Measurements from ENCODE around the gene DDRGK1. TPM values are rescaled to one million over a fixed set of nuclear protein-coding genes. Genes with fewer than 3 reads are reported as not detected.
A peak's percentile ranks its signal among the peaks of the same experiment; 100 is the strongest.

Gene DDRGK1
- polyA plus RNA-seq, 3 donors: 39.9 to 42.7 (median 42.6) TPM

DNA sequence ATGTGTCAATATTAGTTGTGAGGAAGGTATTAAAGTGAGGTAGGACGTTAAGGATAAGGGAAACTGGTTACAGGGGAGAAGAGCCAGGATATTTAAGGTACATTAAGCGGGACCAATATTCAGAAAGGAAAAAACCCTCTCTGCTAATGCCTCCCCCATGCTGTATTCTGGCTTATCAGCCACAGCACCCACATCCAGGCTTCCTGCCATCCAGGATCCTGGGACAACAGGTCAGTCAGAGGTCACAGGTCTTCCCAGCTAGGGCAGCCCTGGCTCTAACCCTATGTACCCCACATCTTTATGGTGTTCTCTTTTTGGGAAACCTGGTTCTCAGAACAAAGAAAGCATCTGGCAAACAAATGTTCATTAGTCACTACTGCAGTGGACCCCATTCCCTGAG is 5.3 kb downstream of the DDRGK1 start:
- WGBS (ENCODE audit: insufficient coverage): no CpG with 5 or more reads among the region's 2 CpGs
- intact Hi-C loops (cut with micrococcal nuclease): no loop called here
- H3K27ac Mint-ChIP-seq: no peak overlapping the region

GRCh38 chr20:3195590-3196237 is 8.8 kb downstream of the DDRGK1 start:
- intact Hi-C loops (cut with micrococcal nuclease): no loop called here
- H4K20me1 ChIP-seq (ENCODE audit: insufficient read depth, low read length): no peaks in the 10 kb centered on the region
- H3K9me3 ChIP-seq (replicated peaks in 1 of 2; ENCODE audit: control insufficient read depth in 1 of 2, insufficient read depth in 1 of 2, low read length in 2 of 2): no peaks in the 10 kb centered on the region
- DNase-seq: no peak
- H3K4me3 ChIP-seq (replicated peaks in 1 of 3; ENCODE audit: low read depth in 2 of 3, low read length in 3 of 3): no peak overlapping the region
- H3K27ac ChIP-seq (ENCODE audit: low read depth in 1 of 2, low read length in 2 of 2): no peak overlapping the region
- no peak overlapping the region for H3K9ac ChIP-seq (ENCODE audit: insufficient read depth, low read length, poor library complexity, severe bottlenecking)
- WGBS (ENCODE audit: insufficient coverage): 96% methylated on average over 7 of the region's 7 CpGs
- no peaks in the 10 kb centered on the region for H3K79me2 ChIP-seq (ENCODE audit: insufficient read depth, low read length)
- H3K4me2 ChIP-seq (replicated peaks; ENCODE audit: extremely low read depth, low read length, poor library complexity, severe bottlenecking): no peak overlapping the region
- Mint-ChIP-seq H3K36me3 (peaks cover 81 to 100% of the 10 kb centered on the region in 2 donors), H3K27ac (peak overlapping the region in 1 of 7 donors; percentile 51), H3K27me3 (ENCODE audit: low read depth in 3 of 3) (no peaks in the 10 kb centered on the region), H3K4me1 (no peaks in the 10 kb centered on the region), H3K9me3 (no peaks in the 10 kb centered on the region), H3K4me3 (no peak overlapping the region)
- no peaks in the 10 kb centered on the region for H3K4me1 ChIP-seq (ENCODE audit: control insufficient read depth in 1 of 2, insufficient read depth in 2 of 2, low read length in 2 of 2)
- no peak overlapping the region for H2AFZ ChIP-seq (ENCODE audit: insufficient read depth, low read depth, low read length, poor library complexity, severe bottlenecking)
- TF ChIP-seq CTCF (IDR thresholded peaks at IDR 0.05): no peak
- no peaks in the 10 kb centered on the region for H3K27me3 ChIP-seq (ENCODE audit: control insufficient read depth in 2 of 2, insufficient read depth in 2 of 2, low read length in 2 of 2)
- peaks cover 83 to 95% of the 10 kb centered on the region in 2 donors for H3K36me3 ChIP-seq (replicated peaks in 1 of 2; ENCODE audit: control insufficient read depth in 1 of 2, insufficient read depth in 2 of 2, low read length in 2 of 2)

More for the DNA sequence above, 5.3 kb downstream of the DDRGK1 start:
- Mint-ChIP-seq H3K27me3 (ENCODE audit: low read depth in 3 of 3) (no peaks in the 10 kb centered on the region), H3K36me3 (peaks cover 60 to 88% of the 10 kb centered on the region in 2 donors), H3K4me3 (peak overlapping the region in 1 of 2 donors; percentile 41), H3K9me3 (no peaks in the 10 kb centered on the region), H3K4me1 (peaks cover 14% of the 10 kb centered on the region)
- TF ChIP-seq CTCF (IDR thresholded peaks at IDR 0.05): no peak
- H3K79me2 ChIP-seq (ENCODE audit: insufficient read depth, low read length): peaks cover 21% of the 10 kb centered on the region
- H3K4me1 ChIP-seq (ENCODE audit: control insufficient read depth in 1 of 2, insufficient read depth in 2 of 2, low read length in 2 of 2): peaks cover 11 to 13% of the 10 kb centered on the region in 2 donors
- H3K9ac ChIP-seq (ENCODE audit: insufficient read depth, low read length, poor library complexity, severe bottlenecking): no peak overlapping the region
- H3K4me2 ChIP-seq (replicated peaks; ENCODE audit: extremely low read depth, low read length, poor library complexity, severe bottlenecking): no peak overlapping the region
- no peaks in the 10 kb centered on the region for H4K20me1 ChIP-seq (ENCODE audit: insufficient read depth, low read length)
- H3K36me3 ChIP-seq (replicated peaks in 1 of 2; ENCODE audit: control insufficient read depth in 1 of 2, insufficient read depth in 2 of 2, low read length in 2 of 2): peaks cover 51 to 69% of the 10 kb centered on the region in 2 donors
- H3K27me3 ChIP-seq (ENCODE audit: control insufficient read depth in 2 of 2, insufficient read depth in 2 of 2, low read length in 2 of 2): no peaks in the 10 kb centered on the region
- no peak overlapping the region for H2AFZ ChIP-seq (ENCODE audit: insufficient read depth, low read depth, low read length, poor library complexity, severe bottlenecking)
- H3K4me3 ChIP-seq (replicated peaks in 1 of 3; ENCODE audit: low read depth in 2 of 3, low read length in 3 of 3): no peak overlapping the region
- no peak for DNase-seq
- H3K27ac ChIP-seq (ENCODE audit: low read depth in 1 of 2, low read length in 2 of 2): no peak overlapping the region
- no peaks in the 10 kb centered on the region for H3K9me3 ChIP-seq (replicated peaks in 1 of 2; ENCODE audit: control insufficient read depth in 1 of 2, insufficient read depth in 1 of 2, low read length in 2 of 2)
